H9 (cell line): ENCODE results near the gene NEURL1B. TPM values are rescaled to one million over a fixed set of nuclear protein-coding genes. Genes with fewer than 3 reads are reported as not detected.

Experiments
- DNase-seq: peaks from one replicate; pipeline ENCODE4 v3.0.0-alpha.2; 2017
- H2AFZ ChIP-seq: one replicate; pipeline ENCODE4 v1.6.1; 2013; ENCODE audit warnings: mild to moderate bottlenecking, low read length, control low read depth, moderate library complexity
- H2AK5ac ChIP-seq: 2 replicates; pipeline ENCODE4 v1.6.1; 2013; ENCODE audit warnings: low read length, control low read depth, mixed read lengths; ENCODE audit not compliant: insufficient read length
- H2BK120ac ChIP-seq: one replicate; pipeline ENCODE4 v1.6.1; 2013; ENCODE audit warnings: low read depth, mild to moderate bottlenecking, low read length, control low read depth, inconsistent platforms; ENCODE audit not compliant: poor library complexity, severe bottlenecking
- H2BK12ac ChIP-seq: 2 replicates; pipeline ENCODE4 v1.6.1; 2013; ENCODE audit warnings: low read length, control low read depth, mixed read lengths, low read depth; ENCODE audit not compliant: insufficient read length
- H2BK15ac ChIP-seq: 2 replicates; pipeline ENCODE4 v1.6.1; 2013; ENCODE audit warnings: low read depth, low read length, control low read depth
- H2BK20ac ChIP-seq: one replicate; pipeline ENCODE4 v1.6.1; 2013; ENCODE audit warnings: low read depth, mild to moderate bottlenecking, low read length, control low read depth, inconsistent platforms; ENCODE audit not compliant: poor library complexity, severe bottlenecking
- H2BK5ac ChIP-seq: 2 replicates; pipeline ENCODE4 v1.6.1; 2013; ENCODE audit warnings: low read length, control low read depth, mixed read lengths; ENCODE audit not compliant: insufficient read length
- H3K14ac ChIP-seq: 2 replicates; pipeline ENCODE4 v1.6.1; 2013; ENCODE audit warnings: low read length, control low read depth; ENCODE audit not compliant: insufficient read depth
- H3K18ac ChIP-seq: 2 replicates; pipeline ENCODE4 v1.6.1; 2013; ENCODE audit warnings: low read depth, mild to moderate bottlenecking, mixed read lengths, low read length, control low read depth; ENCODE audit not compliant: insufficient read length
- H3K23ac ChIP-seq: 2 replicates; pipeline ENCODE4 v1.6.1; 2013; ENCODE audit warnings: low read length, control low read depth, mixed read lengths, low read depth; ENCODE audit not compliant: insufficient read length
- H3K23me2 ChIP-seq: 2 replicates; pipeline ENCODE4 v1.6.1; 2013; ENCODE audit warnings: low read depth, mild to moderate bottlenecking, mixed read lengths, low read length, control low read depth; ENCODE audit not compliant: insufficient read length, poor library complexity, severe bottlenecking
- H3K27ac ChIP-seq: 2 replicates; pipeline ENCODE4 v1.5.1; 2013; ENCODE audit warnings: low read length, control low read depth, mixed read lengths, low read depth; ENCODE audit not compliant: insufficient read length
- H3K27me3 ChIP-seq: 2 replicates; pipeline ENCODE4 v1.6.1; 2013; ENCODE audit warnings: low read length, control low read depth, inconsistent platforms; ENCODE audit not compliant: insufficient read depth
- H3K4ac ChIP-seq: 2 replicates; pipeline ENCODE4 v1.6.1; 2013; ENCODE audit warnings: low read depth, mild to moderate bottlenecking, control low read depth, inconsistent platforms, low read length, moderate library complexity
- H3K4me1 ChIP-seq: 2 replicates; pipeline ENCODE4 v1.6.1; 2013; ENCODE audit warnings: low read length, control low read depth, inconsistent platforms; ENCODE audit not compliant: insufficient read depth
- H3K4me2 ChIP-seq: 2 replicates; pipeline ENCODE4 v1.6.1; 2013; ENCODE audit warnings: low read length, control low read depth, mixed read lengths; ENCODE audit not compliant: insufficient read length, insufficient read depth
- H3K56ac ChIP-seq: 2 replicates; pipeline ENCODE4 v1.6.1; 2013; ENCODE audit warnings: low read depth, mild to moderate bottlenecking, mixed read lengths, low read length, control low read depth; ENCODE audit not compliant: insufficient read length
- H3K79me1 ChIP-seq: 2 replicates; pipeline ENCODE4 v1.6.1; 2013; ENCODE audit warnings: low read depth, mild to moderate bottlenecking, moderate library complexity, low read length, control low read depth, inconsistent platforms; ENCODE audit not compliant: insufficient read depth, poor library complexity, severe bottlenecking
- H3K79me2 ChIP-seq: 2 replicates; pipeline ENCODE4 v1.6.1; 2013; ENCODE audit warnings: low read length, control low read depth, inconsistent platforms; ENCODE audit not compliant: insufficient read depth
- H3K9ac ChIP-seq: 2 replicates; pipeline ENCODE4 v1.6.1; 2013; ENCODE audit warnings: low read length, control low read depth, mixed read lengths; ENCODE audit not compliant: insufficient read length; ENCODE audit errors: extremely low read depth
- H3K9me3 ChIP-seq: one replicate; pipeline ENCODE4 v1.6.1; 2013; ENCODE audit warnings: low read depth, low read length, inconsistent platforms; ENCODE audit not compliant: control insufficient read depth
- H3T11ph ChIP-seq: one replicate; pipeline ENCODE4 v1.6.1; 2013; ENCODE audit warnings: mild to moderate bottlenecking, low read length, control low read depth, inconsistent platforms
- H4K20me1 ChIP-seq: one replicate; pipeline ENCODE4 v1.6.1; 2013; ENCODE audit not compliant: control insufficient read depth, insufficient read length, insufficient read depth
- H4K5ac ChIP-seq: 2 replicates; pipeline ENCODE4 v1.6.1; 2013; ENCODE audit warnings: low read depth, mild to moderate bottlenecking, mixed read lengths, low read length, control low read depth; ENCODE audit not compliant: insufficient read length
- H4K8ac ChIP-seq: replicated peaks from 2 replicates; pipeline ENCODE4 v1.6.1; 2013; ENCODE audit warnings: low read length, control low read depth, mixed read lengths, low read depth; ENCODE audit not compliant: insufficient read length
- H4K91ac ChIP-seq: 2 replicates; pipeline ENCODE4 v1.6.1; 2013; ENCODE audit warnings: low read depth, mild to moderate bottlenecking, moderate library complexity, mixed read lengths, low read length, control low read depth; ENCODE audit not compliant: insufficient read length
- H3K27ac Mint-ChIP-seq, 3 experiments: 2 replicates in 2 of 3; 3 replicates in 1 of 3; pipeline ENCODE4 v1.8.0; 2020 to 2021; ENCODE audit warnings: mixed read lengths in 3 of 3, mild to moderate bottlenecking in 1 of 3, moderate library complexity in 1 of 3
- H3K27me3 Mint-ChIP-seq: 2 replicates; pipeline ENCODE4 v1.8.0; 2021; ENCODE audit warnings: low read depth, mild to moderate bottlenecking, moderate library complexity, mixed read lengths
- H3K36me3 Mint-ChIP-seq, 3 experiments: 2 replicates in 2 of 3; 3 replicates in 1 of 3; pipeline ENCODE4 v1.8.0; 2020 to 2021; ENCODE audit warnings: low read depth in 3 of 3, mixed read lengths in 3 of 3; ENCODE audit not compliant: insufficient read depth in 1 of 3
- H3K4me1 Mint-ChIP-seq, 2 experiments: 2 replicates each; pipeline ENCODE4 v1.8.0; 2020; ENCODE audit warnings: mixed read lengths in 2 of 2
- H3K4me3 Mint-ChIP-seq, 2 experiments: 2 replicates in 1 of 2; 3 replicates in 1 of 2; pipeline ENCODE4 v1.8.0; 2020 to 2021; ENCODE audit warnings: mild to moderate bottlenecking in 2 of 2, mixed read lengths in 2 of 2, moderate library complexity in 1 of 2
- H3K9me3 Mint-ChIP-seq, 2 experiments: 2 replicates in 1 of 2; 3 replicates in 1 of 2; pipeline ENCODE4 v1.8.0; 2020; ENCODE audit warnings: mild to moderate bottlenecking in 2 of 2, mixed read lengths in 2 of 2, moderate library complexity in 1 of 2
- WGBS: extraction: QIAGEN DNeasy Blood & Tissue Kit; methylation state at CpG from one replicate; pipeline ENCODE4 v1.1.7; 2013; ENCODE audit warnings: missing lambda C conversion rate, low lambda C conversion rate, mixed read lengths; ENCODE audit not compliant: insufficient read length; ENCODE audit errors: extremely low coverage; 5-methylcytosine and 5-hydroxymethylcytosine counted together
- total RNA-seq: library from RNA; stranded (reverse); gene quantifications from 2 replicates; pipeline ENCODE4 v1.2.1, GENCODE V29; 2021
- TF ChIP-seq, protein P1 (sequence below): fragments of 200-600 bp; sonication (generic); conservative IDR thresholded peaks from 3 replicates; pipeline ENCODE4 v1.8.0; 2021; ENCODE audit warnings: antibody characterized with exemption, mild to moderate bottlenecking

NEURL1B gene
- total RNA-seq, 1 experiment from 2014 or later: 3.6 TPM

DNA sequence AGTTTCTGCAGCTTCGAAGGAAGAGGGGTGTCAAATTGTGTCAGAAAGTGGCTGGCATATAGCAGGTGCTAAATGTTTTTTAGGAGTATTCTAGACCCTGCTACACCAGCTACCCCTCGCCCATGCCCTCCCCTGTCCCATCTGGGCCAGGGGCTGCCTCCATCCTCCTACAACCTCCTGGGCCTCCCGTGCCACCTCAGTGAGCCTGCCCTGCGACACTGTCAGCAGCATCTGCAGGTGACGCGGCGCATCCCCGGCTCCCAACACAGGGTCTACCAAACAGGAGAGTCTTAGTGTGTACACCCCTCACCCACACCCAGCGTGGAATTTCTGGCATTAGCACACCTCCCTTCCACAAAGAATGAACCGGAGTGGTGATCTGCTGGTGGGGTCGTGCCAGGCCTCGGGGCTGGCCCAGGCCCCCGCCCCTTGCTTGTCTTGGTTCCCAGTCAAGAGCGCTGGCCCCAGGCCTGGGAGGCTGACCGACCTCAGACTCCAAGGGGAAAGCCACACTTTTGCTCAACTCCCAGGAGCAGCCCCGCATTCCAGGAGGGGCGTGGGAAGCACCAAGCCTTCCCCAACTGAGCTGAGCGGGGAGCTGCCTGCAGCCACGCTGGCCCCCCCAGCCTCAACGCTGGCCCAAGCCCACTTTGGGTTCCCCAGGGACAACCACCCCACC is 55.2 kb downstream of the NEURL1B start:
- no peak overlapping the region for H2BK120ac ChIP-seq
- H3K9me3 ChIP-seq: no peaks in the 10 kb centered on the region
- no peak overlapping the region for H3K27ac ChIP-seq
- H3K4me1 ChIP-seq: peaks cover 5% of the 10 kb centered on the region; the same call in 1 of the 2 replicates
- H3K56ac ChIP-seq: no peak overlapping the region
- no peaks in the 10 kb centered on the region; the same call in 1 of the 2 replicates for H3K27me3 ChIP-seq
- H2BK5ac ChIP-seq: no peak overlapping the region
- no peak overlapping the region for H2AFZ ChIP-seq
- H3K27me3 Mint-ChIP-seq: peaks cover 38% of the 10 kb centered on the region
- H3K79me2 ChIP-seq: no peaks in the 10 kb centered on the region
- H4K20me1 ChIP-seq: no peaks in the 10 kb centered on the region
- no peak overlapping the region for H3K9ac ChIP-seq
- no peak overlapping the region for H4K91ac ChIP-seq
- WGBS: no CpG with 5 or more reads among the region's 20 CpGs
- H3K27ac Mint-ChIP-seq: no peak overlapping the region
- H3K14ac ChIP-seq: no peak overlapping the region
- no peak overlapping the region for H2AK5ac ChIP-seq
- H3K4ac ChIP-seq: no peak overlapping the region
- no peak for DNase-seq
- H3K23ac ChIP-seq: no peak overlapping the region
- H3K23me2 ChIP-seq: peaks cover 5% of the 10 kb centered on the region
- TF ChIP-seq, protein P1, sequence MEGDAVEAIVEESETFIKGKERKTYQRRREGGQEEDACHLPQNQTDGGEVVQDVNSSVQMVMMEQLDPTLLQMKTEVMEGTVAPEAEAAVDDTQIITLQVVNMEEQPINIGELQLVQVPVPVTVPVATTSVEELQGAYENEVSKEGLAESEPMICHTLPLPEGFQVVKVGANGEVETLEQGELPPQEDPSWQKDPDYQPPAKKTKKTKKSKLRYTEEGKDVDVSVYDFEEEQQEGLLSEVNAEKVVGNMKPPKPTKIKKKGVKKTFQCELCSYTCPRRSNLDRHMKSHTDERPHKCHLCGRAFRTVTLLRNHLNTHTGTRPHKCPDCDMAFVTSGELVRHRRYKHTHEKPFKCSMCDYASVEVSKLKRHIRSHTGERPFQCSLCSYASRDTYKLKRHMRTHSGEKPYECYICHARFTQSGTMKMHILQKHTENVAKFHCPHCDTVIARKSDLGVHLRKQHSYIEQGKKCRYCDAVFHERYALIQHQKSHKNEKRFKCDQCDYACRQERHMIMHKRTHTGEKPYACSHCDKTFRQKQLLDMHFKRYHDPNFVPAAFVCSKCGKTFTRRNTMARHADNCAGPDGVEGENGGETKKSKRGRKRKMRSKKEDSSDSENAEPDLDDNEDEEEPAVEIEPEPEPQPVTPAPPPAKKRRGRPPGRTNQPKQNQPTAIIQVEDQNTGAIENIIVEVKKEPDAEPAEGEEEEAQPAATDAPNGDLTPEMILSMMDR: no peak
- no peak overlapping the region for H3K4me2 ChIP-seq
- no peaks in the 10 kb centered on the region for H3K9me3 Mint-ChIP-seq
- H2BK12ac ChIP-seq: no peak overlapping the region
- no peak overlapping the region for H2BK15ac ChIP-seq
- H3K4me3 Mint-ChIP-seq: no peak overlapping the region
- H3K4me1 Mint-ChIP-seq: peaks cover 43 to 55% of the 10 kb centered on the region in 2 experiments
- H4K8ac ChIP-seq: no peak overlapping the region
- no peak overlapping the region for H2BK20ac ChIP-seq
- H3T11ph ChIP-seq: no peak overlapping the region
- no peak overlapping the region for H3K18ac ChIP-seq
- H3K36me3 Mint-ChIP-seq: no peaks in the 10 kb centered on the region
- no peaks in the 10 kb centered on the region for H3K79me1 ChIP-seq
- no peak overlapping the region for H4K5ac ChIP-seq
